IgD-negative memory B cell (primary cell): ENCODE results near the gene ELF5. TPM values are rescaled to one million over a fixed set of nuclear protein-coding genes. Genes with fewer than 3 reads are reported as not detected.

Experiments
- H3K27ac Mint-ChIP-seq, 3 donors: one replicate each; pipeline ENCODE4 v1.8.0; 2020 to 2022; ENCODE audit warnings: mild to moderate bottlenecking in 3 of 3, mixed read lengths in 3 of 3, moderate library complexity in 1 of 3
- H3K27me3 Mint-ChIP-seq: one replicate; pipeline ENCODE4 v1.8.0; 2021; ENCODE audit warnings: mixed read lengths
- H3K36me3 Mint-ChIP-seq: one replicate; pipeline ENCODE4 v1.8.0; 2020; ENCODE audit warnings: mild to moderate bottlenecking, mixed read lengths
- H3K4me1 Mint-ChIP-seq, 3 donors: one replicate each; pipeline ENCODE4 v1.8.0; 2020 to 2022; ENCODE audit warnings: mixed read lengths in 3 of 3, mild to moderate bottlenecking in 1 of 3
- H3K4me3 Mint-ChIP-seq, 4 donors: one replicate each; pipeline ENCODE4 v1.8.0; 2020 to 2022; ENCODE audit warnings: mild to moderate bottlenecking in 4 of 4, mixed read lengths in 4 of 4, moderate library complexity in 3 of 4
- H3K9me3 Mint-ChIP-seq, 3 donors: one replicate each; pipeline ENCODE4 v1.8.0; 2020 to 2021; ENCODE audit warnings: mixed read lengths in 3 of 3, mild to moderate bottlenecking in 1 of 3
- polyA plus RNA-seq: library from polyadenylated mRNA; unstranded; fragments of 300-500 nt; fragmentation: Illumina TruSeq; gene quantifications from one replicate; pipeline ENCODE4 v1.2.3, GENCODE V29; 2021

ELF5 gene
- polyA plus RNA-seq, 1 donor from 2014 or later: not detected

DNA sequence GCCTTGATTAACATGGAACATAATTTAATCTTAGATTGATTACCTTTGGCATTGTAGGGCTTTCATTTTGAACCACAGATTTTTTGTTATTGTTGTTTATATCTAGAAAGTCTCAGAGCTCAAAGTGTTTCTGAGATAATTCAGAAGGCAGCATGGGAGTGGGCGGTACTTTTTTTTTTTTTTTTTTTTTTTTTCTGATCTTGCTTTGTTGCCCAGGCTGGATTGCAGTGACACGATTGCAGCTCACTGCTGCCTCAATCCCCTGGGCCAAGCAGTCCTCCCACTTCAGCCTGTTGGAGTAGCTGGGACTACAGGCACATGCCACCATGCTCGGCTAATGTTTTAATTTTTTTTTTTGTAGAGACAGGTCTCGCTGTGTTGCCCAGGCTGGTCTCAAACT, 53.3 kb downstream of the ELF5 start:
- peaks cover 0 to 6% (median 4%) of the 10 kb centered on the region in 3 donors for H3K4me1 Mint-ChIP-seq
- H3K27ac Mint-ChIP-seq: no peak overlapping the region

DNA sequence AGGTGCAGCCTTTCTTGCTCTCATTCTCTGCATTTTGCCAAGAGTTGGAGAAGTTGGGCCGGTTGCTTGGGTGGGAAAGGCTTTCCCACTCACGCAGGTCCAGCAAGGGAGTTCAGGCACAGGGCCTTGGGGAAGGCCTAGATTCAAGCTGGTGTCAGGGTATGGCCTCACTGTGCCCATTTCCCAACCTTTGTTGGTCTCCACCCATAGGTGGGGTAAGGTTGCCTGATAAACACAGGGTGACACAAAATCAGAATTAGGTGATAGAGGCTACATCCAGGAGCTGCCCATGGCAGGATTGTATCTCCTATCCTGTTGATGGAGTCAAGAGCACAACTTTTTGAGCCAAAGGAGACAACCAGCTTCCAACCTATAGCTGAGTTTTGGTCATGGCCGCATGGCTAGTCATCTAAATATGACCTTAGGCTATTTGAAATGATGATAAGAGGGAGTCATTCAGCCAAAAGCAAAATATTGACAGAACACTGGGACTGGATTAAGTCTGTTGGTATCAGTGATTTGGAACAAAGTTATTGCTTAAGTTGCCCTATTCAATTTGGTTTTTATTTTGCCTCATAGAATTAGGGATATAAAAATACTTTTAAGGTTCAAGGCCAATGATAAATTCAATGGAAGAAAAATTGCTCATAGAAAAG, 54.0 kb downstream of the ELF5 start:
- Mint-ChIP-seq H3K9me3 (peaks cover 0 to 2% (median 0%) of the 10 kb centered on the region in 3 donors), H3K36me3 (peaks cover 15% of the 10 kb centered on the region), H3K27me3 (no peaks in the 10 kb centered on the region), H3K4me3 (no peak overlapping the region), H3K27ac (no peak overlapping the region), H3K4me1 (peaks cover 0 to 4% (median 4%) of the 10 kb centered on the region in 3 donors)

More for the DNA sequence above, 53.3 kb downstream of the ELF5 start:
- Mint-ChIP-seq H3K9me3 (peaks cover 0 to 2% (median 0%) of the 10 kb centered on the region in 3 donors), H3K36me3 (peaks cover 19% of the 10 kb centered on the region), H3K4me3 (no peak overlapping the region), H3K27me3 (no peaks in the 10 kb centered on the region)

DNA sequence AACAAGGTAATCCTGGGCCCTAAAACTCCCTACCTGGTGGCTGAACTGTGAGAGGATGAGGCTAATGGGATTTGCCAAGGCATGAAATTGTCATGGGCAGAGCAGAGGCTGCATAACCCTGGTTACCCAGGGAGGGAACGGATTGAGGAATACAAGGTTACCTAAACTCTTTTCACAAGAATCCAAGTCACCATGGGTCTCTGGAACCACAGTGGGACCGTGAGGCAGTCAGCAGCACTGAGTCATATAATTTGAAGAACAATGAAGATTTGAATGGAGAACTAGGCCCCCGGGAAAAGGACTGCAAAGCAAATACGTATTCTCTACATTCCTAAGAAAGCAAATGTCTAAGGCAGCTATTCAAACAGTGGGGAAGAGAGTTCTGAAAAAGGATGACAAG, 55.1 kb downstream of the ELF5 start:
- peaks cover 0 to 2% (median 0%) of the 10 kb centered on the region in 3 donors for H3K9me3 Mint-ChIP-seq
- peaks cover 12% of the 10 kb centered on the region for H3K36me3 Mint-ChIP-seq
- H3K27me3 Mint-ChIP-seq: no peaks in the 10 kb centered on the region
- no peak overlapping the region for H3K27ac Mint-ChIP-seq
- H3K4me1 Mint-ChIP-seq: no peaks in the 10 kb centered on the region
- no peak overlapping the region for H3K4me3 Mint-ChIP-seq

DNA sequence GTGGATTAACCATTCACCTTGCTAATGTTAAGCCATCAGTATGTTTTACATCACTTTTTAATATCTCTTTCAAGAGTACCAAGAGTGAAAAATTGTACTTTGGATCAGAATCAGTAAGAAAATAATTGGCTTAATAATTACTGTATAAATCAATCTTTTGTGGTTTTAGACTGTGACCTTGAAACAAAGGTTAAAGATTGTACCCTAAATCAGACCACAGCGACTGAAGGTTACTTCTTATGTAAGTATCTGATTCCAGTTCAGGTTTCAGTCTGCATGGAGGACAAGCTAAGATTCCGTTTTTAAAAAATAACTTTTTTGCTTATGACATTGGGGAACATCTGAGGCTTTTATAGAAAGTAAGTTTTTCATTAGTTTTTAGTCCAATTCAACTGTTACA, 56.0 kb downstream of the ELF5 start:
- Mint-ChIP-seq H3K36me3 (peaks cover 13% of the 10 kb centered on the region), H3K27ac (no peak overlapping the region)

DNA sequence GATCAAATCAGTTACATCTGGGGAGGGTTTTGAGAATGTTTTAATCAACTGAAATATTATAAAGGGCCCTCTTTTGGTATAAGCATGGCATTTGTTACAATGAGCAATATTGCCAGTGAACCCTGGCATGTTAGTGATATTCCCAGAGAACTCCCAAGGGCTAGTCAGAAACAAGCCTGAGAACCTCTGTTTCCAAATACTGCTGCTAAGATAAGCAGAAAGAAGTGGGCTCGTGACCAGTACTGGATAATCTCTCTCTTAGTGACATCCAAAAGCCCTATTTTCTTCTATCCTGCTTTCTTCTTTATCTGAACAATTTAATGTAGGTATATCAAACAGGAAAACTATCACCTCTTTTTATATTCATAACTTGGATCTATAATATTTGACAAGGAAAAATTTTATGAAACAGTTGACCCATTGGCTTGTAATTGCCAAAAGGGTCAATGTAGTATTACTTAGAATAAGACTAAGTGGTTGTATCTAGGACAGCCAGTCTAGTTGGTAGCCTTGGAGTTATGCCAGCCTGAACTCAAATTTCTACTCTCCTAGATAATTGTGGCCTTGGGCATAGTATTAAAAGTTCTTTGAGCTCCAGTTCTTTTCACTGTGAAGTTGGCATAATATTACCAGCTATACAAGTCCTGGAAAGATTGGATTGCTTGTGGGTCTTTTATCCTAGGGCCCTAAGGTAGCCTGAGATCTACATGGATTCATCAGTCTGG, 59.1 kb downstream of the ELF5 start:
- no peak overlapping the region for H3K27ac Mint-ChIP-seq

More for the DNA sequence above, 56.0 kb downstream of the ELF5 start:
- Mint-ChIP-seq H3K9me3 (peaks cover 0 to 2% (median 2%) of the 10 kb centered on the region in 3 donors), H3K4me1 (peaks cover 0 to 3% (median 2%) of the 10 kb centered on the region in 3 donors), H3K27me3 (no peaks in the 10 kb centered on the region), H3K4me3 (no peak overlapping the region)

DNA sequence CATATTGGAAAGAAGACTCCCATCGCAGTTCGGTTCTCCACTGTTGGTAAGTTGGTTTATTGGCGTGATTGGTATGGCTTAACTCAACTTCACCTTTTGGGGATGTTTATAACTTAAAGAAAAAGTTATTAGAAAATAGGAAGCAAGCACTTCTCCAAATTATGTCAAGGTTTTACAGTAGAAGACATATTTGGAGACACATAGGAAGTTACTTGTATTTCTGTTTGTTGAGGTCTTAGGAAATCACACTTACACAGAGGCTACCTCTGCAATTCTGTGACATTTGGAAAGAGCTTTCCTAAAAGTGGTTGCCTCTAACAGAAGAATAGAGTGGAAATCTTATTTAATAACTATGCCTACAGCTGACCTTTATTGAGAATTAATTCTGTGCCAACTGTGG, 62.5 kb downstream of the ELF5 start:
- no peak overlapping the region for H3K27ac Mint-ChIP-seq
- H3K4me3 Mint-ChIP-seq: no peak overlapping the region
- H3K36me3 Mint-ChIP-seq: peaks cover 14% of the 10 kb centered on the region
- no peaks in the 10 kb centered on the region for H3K27me3 Mint-ChIP-seq
- peaks cover 21 to 25% (median 25%) of the 10 kb centered on the region in 3 donors for H3K4me1 Mint-ChIP-seq
- H3K9me3 Mint-ChIP-seq: peaks cover 0 to 2% (median 0%) of the 10 kb centered on the region in 3 donors

More for the DNA sequence above, 59.1 kb downstream of the ELF5 start:
- no peak overlapping the region for H3K4me3 Mint-ChIP-seq
- H3K36me3 Mint-ChIP-seq: peaks cover 19% of the 10 kb centered on the region
- H3K27me3 Mint-ChIP-seq: no peaks in the 10 kb centered on the region
- peaks cover 0 to 2% (median 2%) of the 10 kb centered on the region in 3 donors for H3K9me3 Mint-ChIP-seq
- H3K4me1 Mint-ChIP-seq: peaks cover 2 to 8% (median 6%) of the 10 kb centered on the region in 3 donors

DNA sequence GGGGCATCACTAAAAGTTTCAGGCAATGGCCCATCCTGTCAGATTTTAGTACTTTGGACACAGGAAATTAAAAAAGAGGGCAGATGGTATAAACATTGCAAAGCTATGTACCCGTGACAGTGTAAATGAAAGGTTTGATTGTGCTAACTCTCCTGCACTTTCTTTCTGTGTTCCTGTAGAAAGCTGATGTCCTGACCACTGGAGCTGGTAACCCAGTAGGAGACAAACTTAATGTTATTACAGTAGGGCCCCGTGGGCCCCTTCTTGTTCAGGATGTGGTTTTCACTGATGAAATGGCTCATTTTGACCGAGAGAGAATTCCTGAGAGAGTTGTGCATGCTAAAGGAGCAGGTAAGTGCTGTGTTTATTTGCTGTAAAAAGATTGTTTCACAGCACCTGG, 64.6 kb downstream of the ELF5 start:
- Mint-ChIP-seq H3K9me3 (peaks cover 0 to 2% (median 0%) of the 10 kb centered on the region in 3 donors), H3K4me1 (peaks cover 37 to 44% (median 42%) of the 10 kb centered on the region in 3 donors), H3K4me3 (peak overlapping the region in 2 of 4 donors; percentile 56 to 83), H3K27ac (peak overlapping the region in 1 of 3 donors; percentile 69), H3K27me3 (no peaks in the 10 kb centered on the region), H3K36me3 (peaks cover 12% of the 10 kb centered on the region)

DNA sequence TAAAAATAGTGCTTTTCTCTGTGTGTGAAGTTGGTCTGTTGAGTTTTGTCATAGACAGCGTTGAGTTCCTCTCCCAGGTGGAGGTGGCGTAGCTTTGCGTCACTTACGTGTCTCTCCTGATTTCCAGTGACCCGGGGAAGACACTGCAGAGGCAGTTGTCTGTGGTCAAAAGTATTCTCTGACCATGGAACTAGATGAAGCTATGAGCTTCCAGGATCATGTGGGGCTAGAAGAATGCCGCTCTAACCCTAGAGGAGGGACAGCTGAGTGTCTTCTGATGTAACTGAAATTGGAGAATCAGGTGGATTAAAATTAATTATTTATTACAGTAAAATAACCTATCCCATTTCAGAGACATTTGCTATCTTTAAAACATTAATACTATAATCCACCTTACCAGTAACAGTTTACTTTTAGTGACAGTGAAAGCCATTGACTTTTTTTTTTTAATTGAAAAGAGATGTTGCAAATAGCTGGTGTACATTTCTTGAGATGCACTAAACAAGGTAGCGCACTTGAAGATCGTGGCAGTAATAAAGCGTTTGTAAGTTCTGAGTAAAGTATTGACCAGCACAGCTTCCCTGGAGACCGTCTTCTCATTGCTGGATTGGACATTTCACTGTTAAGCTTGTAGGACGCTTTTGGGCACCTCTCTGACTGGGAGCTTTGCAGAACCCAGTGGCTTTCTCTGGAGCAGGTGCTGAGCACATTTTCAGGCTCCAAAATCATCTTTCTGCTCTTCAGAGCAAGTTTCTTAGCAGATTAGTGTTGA, 65.2 kb downstream of the ELF5 start:
- no peaks in the 10 kb centered on the region for H3K27me3 Mint-ChIP-seq
- H3K9me3 Mint-ChIP-seq: peaks cover 0 to 2% (median 0%) of the 10 kb centered on the region in 3 donors
- H3K4me3 Mint-ChIP-seq: peak overlapping the region in 2 of 4 donors; percentile 56 to 83
- peak overlapping the region in 1 of 3 donors; percentile 69 for H3K27ac Mint-ChIP-seq
- H3K36me3 Mint-ChIP-seq: peaks cover 10% of the 10 kb centered on the region
- peaks cover 43 to 50% (median 45%) of the 10 kb centered on the region in 3 donors for H3K4me1 Mint-ChIP-seq

DNA sequence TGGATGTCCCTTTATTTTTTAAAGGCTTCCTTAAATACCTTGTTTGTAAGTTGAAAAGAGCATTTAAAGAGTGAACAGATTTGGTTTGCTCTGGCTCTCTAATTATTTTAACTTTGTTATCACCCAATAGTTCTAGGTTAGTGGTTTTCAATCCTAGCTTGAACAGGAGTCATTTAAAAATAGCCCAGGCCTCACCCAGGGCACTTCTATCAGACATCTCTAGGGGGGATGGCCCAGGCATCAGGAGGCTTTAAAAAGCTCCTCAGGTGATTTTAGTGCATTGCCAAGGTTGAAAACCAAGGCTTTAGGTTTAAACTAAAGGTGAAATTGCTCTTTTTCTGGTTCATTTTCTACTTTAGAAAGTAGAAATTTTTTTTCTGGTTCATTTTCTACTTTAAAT, 66.5 kb downstream of the ELF5 start:
- Mint-ChIP-seq H3K4me1 (peaks cover 47 to 55% (median 50%) of the 10 kb centered on the region in 3 donors), H3K4me3 (no peak overlapping the region), H3K36me3 (peaks cover 6% of the 10 kb centered on the region), H3K9me3 (no peaks in the 10 kb centered on the region), H3K27me3 (no peaks in the 10 kb centered on the region), H3K27ac (no peak overlapping the region)

DNA sequence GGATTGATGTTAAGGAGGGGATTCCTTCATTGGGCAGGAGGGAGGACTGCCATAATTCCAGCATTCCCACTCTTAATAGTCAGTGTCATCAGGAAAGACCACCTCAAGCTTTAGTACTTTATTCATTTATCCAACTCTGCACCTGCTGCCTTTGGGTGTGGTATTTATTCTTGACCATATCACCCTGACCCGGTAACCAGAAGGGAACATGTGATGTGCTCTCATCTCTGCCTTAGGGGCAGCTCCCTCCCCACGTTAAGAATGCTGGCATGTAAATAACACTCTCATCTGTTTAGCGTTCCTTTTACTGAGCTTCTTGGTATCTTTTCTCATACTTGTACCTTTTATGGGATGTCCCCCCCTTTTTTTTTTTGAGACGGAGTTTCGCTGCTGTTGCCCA, 67.2 kb downstream of the ELF5 start:
- Mint-ChIP-seq H3K36me3 (peaks cover 3% of the 10 kb centered on the region), H3K4me1 (peaks cover 49 to 55% (median 50%) of the 10 kb centered on the region in 3 donors), H3K9me3 (no peaks in the 10 kb centered on the region), H3K27ac (no peak overlapping the region), H3K4me3 (no peak overlapping the region), H3K27me3 (no peaks in the 10 kb centered on the region)

DNA sequence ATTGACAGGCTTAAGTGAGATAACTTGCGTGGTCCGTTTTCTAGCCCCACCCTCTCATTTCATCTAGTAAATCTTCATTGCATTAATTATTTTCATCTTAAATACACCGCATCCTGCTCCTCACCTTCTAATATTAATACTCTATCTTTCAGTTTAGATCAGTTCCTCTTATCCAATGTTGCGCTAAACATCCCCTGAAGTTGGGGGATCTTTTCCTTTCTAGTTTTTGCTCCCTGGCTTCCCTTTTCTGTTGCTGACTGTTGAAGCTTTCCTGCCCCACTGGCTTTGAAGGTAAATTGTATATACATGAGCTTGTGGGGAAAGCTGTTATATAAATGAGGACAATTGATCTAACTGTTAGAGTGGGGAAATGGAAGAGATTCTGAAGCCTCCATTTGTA, 67.6 kb downstream of the ELF5 start:
- Mint-ChIP-seq H3K9me3 (no peaks in the 10 kb centered on the region), H3K27ac (peak overlapping the region in 1 of 3 donors; percentile 23)

DNA sequence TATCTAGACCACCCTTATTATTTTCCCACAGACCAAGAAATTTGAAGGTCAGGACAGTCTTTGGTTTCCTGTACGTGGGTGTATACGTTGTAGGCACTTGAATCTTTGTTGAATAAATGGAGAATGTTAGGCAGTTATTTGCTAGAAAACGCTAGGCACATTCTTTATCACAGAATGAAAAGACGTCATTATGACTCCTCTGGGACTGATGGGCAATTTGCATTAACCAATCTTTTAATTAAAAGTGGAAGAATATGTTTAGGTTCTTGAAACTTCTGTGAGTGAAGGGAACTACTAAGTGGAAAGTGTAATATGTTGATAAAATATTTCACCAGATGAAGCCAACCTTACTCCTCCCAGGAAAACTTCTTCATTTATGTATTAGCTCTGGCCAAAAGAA, 69.2 kb downstream of the ELF5 start:
- Mint-ChIP-seq H3K27ac (peak overlapping the region in 2 of 3 donors; percentile 19 to 93), H3K36me3 (peaks cover 4% of the 10 kb centered on the region), H3K27me3 (no peaks in the 10 kb centered on the region), H3K4me3 (peak overlapping the region in 3 of 4 donors; percentile 4 to 75 (median 71)), H3K9me3 (no peaks in the 10 kb centered on the region), H3K4me1 (peaks cover 56 to 65% (median 58%) of the 10 kb centered on the region in 3 donors)

More for the DNA sequence above, 67.6 kb downstream of the ELF5 start:
- no peaks in the 10 kb centered on the region for H3K27me3 Mint-ChIP-seq
- peaks cover 4% of the 10 kb centered on the region for H3K36me3 Mint-ChIP-seq
- H3K4me3 Mint-ChIP-seq: peak overlapping the region in 1 of 4 donors; percentile 63
- H3K4me1 Mint-ChIP-seq: peaks cover 52 to 55% (median 52%) of the 10 kb centered on the region in 3 donors

DNA sequence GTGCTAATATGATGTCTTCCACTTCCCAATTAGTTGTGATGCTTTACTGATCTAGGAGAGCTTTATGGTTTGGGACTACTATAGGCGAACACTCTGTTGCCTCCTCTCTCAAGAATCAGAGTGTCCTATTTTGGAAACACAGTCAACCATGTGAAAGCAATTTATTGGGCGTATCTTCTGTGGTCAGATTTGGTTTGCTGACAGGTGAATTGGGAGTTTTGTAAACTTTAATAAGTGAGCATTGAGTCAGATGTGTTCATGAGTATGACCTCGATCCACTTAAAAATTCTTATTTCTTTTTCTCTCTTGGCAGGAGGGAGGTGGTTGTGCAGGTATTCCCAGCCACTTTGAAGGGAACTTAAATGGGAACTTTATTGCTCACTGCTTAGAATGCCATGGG, 70.5 kb downstream of the ELF5 start:
- Mint-ChIP-seq H3K4me1 (peaks cover 50 to 57% (median 55%) of the 10 kb centered on the region in 3 donors), H3K27ac (peak overlapping the region in 1 of 3 donors; percentile 11), H3K27me3 (no peaks in the 10 kb centered on the region), H3K36me3 (peaks cover 4% of the 10 kb centered on the region), H3K9me3 (no peaks in the 10 kb centered on the region), H3K4me3 (peak overlapping the region; percentile 10 to 79 (median 50))

DNA sequence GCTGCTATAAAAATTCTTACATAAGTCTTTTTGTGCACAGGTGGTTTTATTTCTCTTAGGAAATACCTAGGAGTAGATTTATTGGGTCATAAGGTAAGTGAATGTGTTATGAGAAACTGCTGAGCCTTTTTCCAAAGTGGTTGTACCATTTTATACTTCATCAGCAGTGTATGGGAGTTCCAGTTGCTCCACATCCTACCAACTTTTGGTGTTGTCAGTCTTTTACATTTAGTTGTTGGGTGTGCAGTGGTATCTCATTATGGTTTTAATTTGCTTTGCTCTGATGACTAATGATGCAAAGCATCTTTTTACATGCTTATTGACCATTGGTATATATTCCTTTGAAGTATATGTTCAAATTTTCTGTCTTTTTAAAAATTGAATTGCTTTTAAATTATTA, 71.8 kb downstream of the ELF5 start:
- H3K4me3 Mint-ChIP-seq: peak overlapping the region in 1 of 4 donors; percentile 41
- H3K9me3 Mint-ChIP-seq: no peaks in the 10 kb centered on the region

More for the DNA sequence above, 71.8 kb downstream of the ELF5 start:
- Mint-ChIP-seq H3K27ac (no peak overlapping the region), H3K36me3 (peaks cover 4% of the 10 kb centered on the region), H3K4me1 (peaks cover 42 to 54% (median 51%) of the 10 kb centered on the region in 3 donors), H3K27me3 (no peaks in the 10 kb centered on the region)
